ENCODE measurements around the gene CDCP1.

The CDCP1 gene

DNA sequence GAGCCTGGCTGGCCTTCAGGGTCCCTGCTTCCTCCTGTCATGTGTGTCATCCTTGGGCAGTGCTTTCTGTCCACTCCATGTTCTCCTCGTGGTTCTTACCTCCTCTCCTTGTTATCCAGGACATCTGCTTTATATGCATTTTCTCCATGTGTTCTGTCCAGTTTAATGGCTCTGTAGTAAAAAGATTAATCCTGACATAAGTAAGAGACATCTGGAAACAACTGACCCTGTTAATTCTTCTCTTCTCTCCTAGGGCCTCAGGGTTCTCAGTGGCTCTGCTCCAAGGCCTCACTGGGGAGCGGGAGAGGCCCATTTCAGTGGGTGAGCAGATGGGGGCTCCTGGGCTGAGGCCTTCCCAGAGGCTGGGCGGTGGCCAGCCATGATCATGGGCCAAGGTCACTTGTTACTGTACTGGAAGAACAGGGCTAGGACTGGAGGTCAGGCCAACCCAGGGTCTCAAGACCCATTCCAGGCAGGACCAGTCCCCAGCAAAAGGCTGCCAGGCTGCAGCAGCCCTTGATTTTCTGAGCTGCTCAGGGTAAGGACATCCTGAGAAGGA lies 20.2 kb upstream of the CDCP1 start:
- no peak overlapping the region for H3K4me3 ChIP-seq (ENCODE audit: low read depth, low read length)
- TF ChIP-seq, protein P1, sequence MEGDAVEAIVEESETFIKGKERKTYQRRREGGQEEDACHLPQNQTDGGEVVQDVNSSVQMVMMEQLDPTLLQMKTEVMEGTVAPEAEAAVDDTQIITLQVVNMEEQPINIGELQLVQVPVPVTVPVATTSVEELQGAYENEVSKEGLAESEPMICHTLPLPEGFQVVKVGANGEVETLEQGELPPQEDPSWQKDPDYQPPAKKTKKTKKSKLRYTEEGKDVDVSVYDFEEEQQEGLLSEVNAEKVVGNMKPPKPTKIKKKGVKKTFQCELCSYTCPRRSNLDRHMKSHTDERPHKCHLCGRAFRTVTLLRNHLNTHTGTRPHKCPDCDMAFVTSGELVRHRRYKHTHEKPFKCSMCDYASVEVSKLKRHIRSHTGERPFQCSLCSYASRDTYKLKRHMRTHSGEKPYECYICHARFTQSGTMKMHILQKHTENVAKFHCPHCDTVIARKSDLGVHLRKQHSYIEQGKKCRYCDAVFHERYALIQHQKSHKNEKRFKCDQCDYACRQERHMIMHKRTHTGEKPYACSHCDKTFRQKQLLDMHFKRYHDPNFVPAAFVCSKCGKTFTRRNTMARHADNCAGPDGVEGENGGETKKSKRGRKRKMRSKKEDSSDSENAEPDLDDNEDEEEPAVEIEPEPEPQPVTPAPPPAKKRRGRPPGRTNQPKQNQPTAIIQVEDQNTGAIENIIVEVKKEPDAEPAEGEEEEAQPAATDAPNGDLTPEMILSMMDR (IDR thresholded peaks at IDR 0.05; ENCODE audit: low read depth, low read length): no peak
- no peak for TF ChIP-seq POLR2A (IDR thresholded peaks at IDR 0.05; ENCODE audit: extremely low read depth, insufficient read length)
- no peak for TF ChIP-seq MAX (IDR thresholded peaks at IDR 0.05; ENCODE audit: low read depth, low read length)
- no peak for TF ChIP-seq MYC (IDR thresholded peaks at IDR 0.05; ENCODE audit: low read depth, low read length)
- DNase-seq (ENCODE audit: low read depth): no peak

- DNase-seq (ENCODE audit: low read depth): no peak
These were observed 19.5 kb upstream of the CDCP1 start for GRCh38 chr3:45165497-45166283.

DNA sequence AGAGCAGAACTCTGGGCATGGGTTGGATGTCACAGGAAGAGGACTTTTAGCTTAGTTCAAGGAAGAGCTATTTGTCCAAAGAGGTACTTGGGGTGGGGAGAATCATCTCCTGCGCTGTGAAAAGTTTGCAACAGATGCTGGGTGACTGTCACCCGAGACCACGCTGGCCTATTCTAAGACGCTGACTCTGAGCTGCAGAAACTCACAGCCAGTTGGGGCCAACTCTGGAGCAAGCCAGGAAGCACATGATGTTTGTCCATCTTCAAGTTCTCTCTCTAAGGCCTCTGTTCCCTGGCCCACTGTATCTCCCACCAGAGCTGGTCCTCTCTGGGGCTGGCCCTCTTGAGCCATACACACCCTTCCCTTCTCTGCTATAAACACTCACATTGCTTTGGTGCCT lies 17.9 kb upstream of the CDCP1 start:
- TF ChIP-seq MAX (IDR thresholded peaks at IDR 0.05; ENCODE audit: low read depth, low read length): no peak
- TF ChIP-seq MYC (IDR thresholded peaks at IDR 0.05; ENCODE audit: low read depth, low read length): no peak
- no peak for TF ChIP-seq POLR2A (IDR thresholded peaks at IDR 0.05; ENCODE audit: extremely low read depth, insufficient read length)
- TF ChIP-seq, protein P1 (IDR thresholded peaks at IDR 0.05; ENCODE audit: low read depth, low read length): no peak
- DNase-seq (ENCODE audit: low read depth): no peak
- no peak overlapping the region for H3K4me3 ChIP-seq (ENCODE audit: low read depth, low read length)

More at GRCh38 chr3:45165497-45166283, 19.5 kb upstream of the CDCP1 start:
- TF ChIP-seq MAX (IDR thresholded peaks at IDR 0.05; ENCODE audit: low read depth, low read length) (no peak), MYC (IDR thresholded peaks at IDR 0.05; ENCODE audit: low read depth, low read length) (no peak), POLR2A (IDR thresholded peaks at IDR 0.05; ENCODE audit: extremely low read depth, insufficient read length) (no peak)
- TF ChIP-seq, protein P1 (IDR thresholded peaks at IDR 0.05; ENCODE audit: low read depth, low read length): no peak
- H3K4me3 ChIP-seq (ENCODE audit: low read depth, low read length): no peak overlapping the region

DNA sequence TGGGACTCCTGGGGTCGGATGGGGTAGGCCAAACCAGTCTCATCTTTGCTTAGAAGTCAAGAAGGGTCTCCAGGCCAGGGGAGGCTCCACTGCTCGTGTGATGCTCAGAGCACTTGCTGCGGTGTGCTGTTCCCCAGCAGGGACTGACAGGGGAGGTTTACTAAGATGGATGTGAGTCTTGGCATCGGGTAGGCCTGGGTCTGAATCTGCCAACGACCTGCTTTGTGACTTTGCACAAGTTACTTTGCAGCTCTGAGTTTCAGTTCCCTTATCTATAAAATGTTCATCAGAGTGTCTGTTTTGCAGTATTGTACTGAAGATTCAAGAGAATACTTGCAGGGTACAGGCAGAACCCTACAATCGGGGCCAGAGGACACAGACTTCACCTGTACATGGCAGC lies 17.3 kb upstream of the CDCP1 start:
- peak; percentile 41 for DNase-seq (ENCODE audit: low read depth)
- TF ChIP-seq MAX (IDR thresholded peaks at IDR 0.05; ENCODE audit: low read depth, low read length): no peak
- TF ChIP-seq POLR2A (IDR thresholded peaks at IDR 0.05; ENCODE audit: extremely low read depth, insufficient read length): no peak
- TF ChIP-seq, protein P1 (IDR thresholded peaks at IDR 0.05; ENCODE audit: low read depth, low read length): no peak
- TF ChIP-seq MYC (IDR thresholded peaks at IDR 0.05; ENCODE audit: low read depth, low read length): no peak
- H3K4me3 ChIP-seq (ENCODE audit: low read depth, low read length): no peak overlapping the region

DNA sequence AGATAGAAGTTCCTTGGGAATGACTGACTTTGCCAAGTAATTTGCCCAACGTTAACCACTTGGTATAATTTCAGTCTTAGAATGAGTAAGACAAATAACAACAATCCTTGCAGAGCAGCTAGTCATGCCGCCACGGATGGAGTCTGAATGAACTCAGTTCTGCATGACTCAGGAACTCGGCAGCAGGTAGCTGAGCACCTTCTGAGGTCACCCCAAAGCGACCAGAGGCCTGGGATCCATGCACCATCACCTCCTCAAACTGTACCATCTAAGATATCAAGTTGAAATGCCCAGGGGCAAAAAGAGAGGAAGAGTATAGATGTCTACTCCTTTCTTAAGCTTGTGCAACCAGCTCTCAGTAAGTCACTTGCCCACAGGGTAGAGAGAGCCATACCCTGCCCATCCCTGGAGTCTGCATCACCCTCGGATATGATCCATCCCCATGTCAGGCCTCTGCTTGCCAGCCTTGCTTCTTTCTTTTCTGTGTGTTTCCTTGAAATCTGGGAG lies 8.5 kb upstream of the CDCP1 start:
- H3K4me3 ChIP-seq (ENCODE audit: low read depth, low read length): no peak overlapping the region
- DNase-seq (ENCODE audit: low read depth): no peak
- TF ChIP-seq, protein P1 (IDR thresholded peaks at IDR 0.05; ENCODE audit: low read depth, low read length): no peak
- TF ChIP-seq MAX (IDR thresholded peaks at IDR 0.05; ENCODE audit: low read depth, low read length): no peak
- no peak for TF ChIP-seq MYC (IDR thresholded peaks at IDR 0.05; ENCODE audit: low read depth, low read length)
- TF ChIP-seq POLR2A (IDR thresholded peaks at IDR 0.05; ENCODE audit: extremely low read depth, insufficient read length): no peak

Measured in NB4 (cell line).